Pancreas (tissue), 10 donors: Measurements from ENCODE around the gene UBE3B. TPM values are rescaled to one million over a fixed set of nuclear protein-coding genes. Genes with fewer than 3 reads are reported as not detected.
A peak's percentile ranks its signal among the peaks of the same experiment; 100 is the strongest.

Experiments used
- ATAC-seq, 4 donors: fragments of 200-7000 bp; cut with Tn5 transposase; one replicate each; pipeline versions ENCODE4 v1.8.0 to v1.9.1; 2020; ENCODE audit warnings: mild to moderate bottlenecking in 4 of 4, moderate library complexity in 4 of 4
- DNase-seq, 6 donors: peaks; one replicate each; pipeline ENCODE4 v3.0.0-alpha.2; 2020
- FAIRE-seq: peaks from 2 replicates; lab custom pipeline; 2012; peaks lifted over from hg19 to GRCh38; lab: Jason Lieb, UNC
- H3K27ac ChIP-seq, 4 donors: fragments of 200-600 bp; sonication (generic); 1 replicate in 3 of 4; 2 replicates in 1 of 4; pipeline versions ENCODE4 v1.5.0 to v1.8.0; 2020
- H3K27me3 ChIP-seq, 4 donors: fragments of 200-600 bp; one replicate each; pipeline ENCODE4 v1.8.0; 2021
- H3K36me3 ChIP-seq, 3 donors: fragments of 200-600 bp; sonication (generic) in 1 of 3; one replicate each; pipeline versions ENCODE4 v1.5.0 to v1.8.0; 2020 to 2021
- H3K4me1 ChIP-seq, 3 donors: fragments of 200-600 bp; one replicate each; pipeline ENCODE4 v1.8.0; 2021
- H3K4me3 ChIP-seq, 4 donors: fragments of 200-600 bp; sonication (generic) in 2 of 4; one replicate each; pipeline versions ENCODE4 v1.5.0 to v1.8.0; 2020 to 2021
- H3K9me3 ChIP-seq, 4 donors: fragments of 200-600 bp; one replicate each; pipeline ENCODE4 v1.8.0; 2021
- CTCF ChIP-seq, 4 donors: fragments of 200-600 bp; sonication (generic) in 3 of 4; IDR thresholded peaks; one replicate each; pipeline versions ENCODE4 v1.5.0 to v1.8.0; 2021; ENCODE audit warnings: antibody characterized with exemption in 4 of 4
- WGBS, 2 donors: extraction: QIAGEN DNeasy Blood & Tissue Kit; methylation state at CpG; one replicate each; pipeline ENCODE4 v1.1.7; 2013; 5-methylcytosine and 5-hydroxymethylcytosine counted together
- intact Hi-C, 3 donors: fragments of 100-400 bp; cut with DNase I; formaldehyde crosslinking; loops; one replicate each; pipeline versions ENCODE4 v1.11.1 to v1.14.2; 2022
- polyA plus RNA-seq, 2 donors: library from polyadenylated mRNA; stranded (reverse); fragments of 200-250 nt; gene quantifications; one replicate each; pipeline ENCODE4 v1.2.3, GENCODE V29; 2013
- total RNA-seq, 6 donors: library from RNA; stranded (reverse); fragmentation: NEBNext Ultra II Directional in 4 of 6; extraction: Animal tissue kit (Norgen Biotek cat#: 25700) in 4 of 6; gene quantifications; one replicate each; pipeline versions ENCODE4 v1.2.1 to v1.2.4, GENCODE V29; 2021 to 2023
- donor health status: healthy with polysubstance abuse.
- donor health status: DM: no; HTN: no; CAD: no; lungs with moderate emphysema.
- donor health status: DM: no; HTN: no; CAD: no.
- donor health status: control.
- donor health status: control.
- donor health status: Bipolar disorder and iron deficiency.
- donor health status: DM: yes; HTN: yes; CAD: no.
- donor health status: DM: no; HTN: no; CAD: no.
- donor health status: DM: no; HTN: no; CAD: no.
- donor health status: DM: yes; HTN: yes; CAD: no.

UBE3B gene
- total and polyA plus RNA-seq, 8 donors, result 9.8 to 25.6 (median 13.8) TPM

- H3K27ac ChIP-seq, result no peak overlapping the region
- intact Hi-C loops, result no loop called here
- no peak for ATAC-seq
- H3K9me3 ChIP-seq, result no peaks in the 10 kb centered on the region
- H3K27me3 ChIP-seq, result peaks cover 0 to 3% (median 0%) of the 10 kb centered on the region in 4 donors
- H3K36me3 ChIP-seq, result no peaks in the 10 kb centered on the region
- H3K4me1 ChIP-seq, result no peaks in the 10 kb centered on the region
- DNase-seq, result no peak
- H3K4me3 ChIP-seq, result no peak overlapping the region
- TF ChIP-seq CTCF (IDR thresholded peaks at IDR 0.05), result no peak
- no peak for FAIRE-seq
- 63 to 77% methylated on average over 6 of the region's 6 CpGs for WGBS, 2 donors
Observed at GRCh38 chr12:109551108-109551507, 73.7 kb downstream of the UBE3B start.

- H3K27me3 ChIP-seq, result peaks cover 0 to 3% (median 0%) of the 10 kb centered on the region in 4 donors
- intact Hi-C loops, result no loop called here
- no peaks in the 10 kb centered on the region for H3K9me3 ChIP-seq
- ATAC-seq (no peak), DNase-seq (peak in 1 of 6 donors; percentile 7), FAIRE-seq (no peak)
- H3K4me3 ChIP-seq, result no peak overlapping the region
- H3K36me3 ChIP-seq, result no peaks in the 10 kb centered on the region
- no peak overlapping the region for H3K27ac ChIP-seq
- TF ChIP-seq CTCF (IDR thresholded peaks at IDR 0.05), result no peak
- WGBS, 2 donors, result 56 to 63% methylated on average over 4 of the region's 4 CpGs
- no peaks in the 10 kb centered on the region for H3K4me1 ChIP-seq
Observed at GRCh38 chr12:109552971-109553370, 75.5 kb downstream of the UBE3B start.

- H3K27ac ChIP-seq, result no peak overlapping the region
- H3K4me3 ChIP-seq, result no peak overlapping the region
- no peaks in the 10 kb centered on the region for H3K4me1 ChIP-seq
- DNase-seq (no peak), FAIRE-seq (no peak), ATAC-seq (no peak)
- TF ChIP-seq CTCF (IDR thresholded peaks at IDR 0.05), result no peak
- WGBS, 2 donors, result 73 to 75% methylated on average over 7 of the region's 7 CpGs
- H3K27me3 ChIP-seq, result peaks cover 0 to 3% (median 0%) of the 10 kb centered on the region in 4 donors
- intact Hi-C loops, result no loop called here
- no peaks in the 10 kb centered on the region for H3K9me3 ChIP-seq
- no peaks in the 10 kb centered on the region for H3K36me3 ChIP-seq
Observed at GRCh38 chr12:109553483-109553882, 76.0 kb downstream of the UBE3B start.

DNA sequence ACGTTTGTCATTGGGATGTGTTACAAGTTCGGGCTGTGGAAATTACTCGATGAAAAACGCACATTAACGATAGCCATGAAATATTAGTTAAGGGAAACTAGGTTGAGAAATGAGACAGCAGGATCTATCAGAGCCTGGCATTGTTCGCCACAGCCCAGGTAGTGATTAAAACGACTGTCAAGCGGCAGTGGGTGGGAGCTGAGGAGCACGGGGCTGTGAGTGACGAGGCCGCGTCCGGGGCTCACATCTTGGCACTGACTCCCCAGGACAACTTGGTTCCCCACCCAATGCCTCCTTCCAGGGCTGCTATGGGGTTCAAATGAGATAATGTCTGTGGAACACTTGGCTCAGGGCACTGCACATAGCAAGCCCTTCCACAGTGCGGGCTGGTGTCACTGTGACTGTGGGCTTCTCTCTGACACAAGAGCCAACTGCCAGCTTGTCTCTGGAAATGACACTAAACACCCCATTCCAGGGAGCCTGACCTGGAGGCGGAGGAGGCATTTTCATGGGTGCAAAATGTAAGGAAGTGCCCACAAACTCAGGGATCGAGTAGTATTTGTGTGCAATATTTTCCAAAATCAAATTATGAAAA is 76.6 kb downstream of the UBE3B start:
- FAIRE-seq (no peak), DNase-seq (no peak), ATAC-seq (peak in 2 of 4 donors; percentile 22 to 36)
- no peaks in the 10 kb centered on the region for H3K4me1 ChIP-seq
- no peaks in the 10 kb centered on the region for H3K9me3 ChIP-seq
- H3K4me3 ChIP-seq, result no peak overlapping the region
- intact Hi-C loops, result no loop called here
- H3K36me3 ChIP-seq, result no peaks in the 10 kb centered on the region
- no peak for TF ChIP-seq CTCF (IDR thresholded peaks at IDR 0.05)
- 10 to 13% methylated on average over 16 of the region's 16 CpGs for WGBS, 2 donors
- H3K27ac ChIP-seq, result no peak overlapping the region
- H3K27me3 ChIP-seq, result peaks cover 0 to 2% (median 0%) of the 10 kb centered on the region in 4 donors

- H3K4me3 ChIP-seq, result no peak overlapping the region
- H3K27ac ChIP-seq, result no peak overlapping the region
- TF ChIP-seq CTCF (IDR thresholded peaks at IDR 0.05), result no peak
- intact Hi-C loops, result no loop called here
- DNase-seq (no peak), ATAC-seq (peak; percentile 9 to 36 (median 18)), FAIRE-seq (no peak)
- H3K4me1 ChIP-seq, result no peaks in the 10 kb centered on the region
- 19 to 26% methylated on average over 6 of the region's 6 CpGs for WGBS, 2 donors
- no peaks in the 10 kb centered on the region for H3K27me3 ChIP-seq
- no peaks in the 10 kb centered on the region for H3K36me3 ChIP-seq
- H3K9me3 ChIP-seq, result no peaks in the 10 kb centered on the region
Observed at GRCh38 chr12:109554761-109555160, 77.3 kb downstream of the UBE3B start.
